B cell (primary cell): ENCODE data around the gene ASPRV1. TPM values are rescaled to one million over a fixed set of nuclear protein-coding genes. Genes with fewer than 3 reads are reported as not detected.

Experiments
- ATAC-seq: fragments of 200-7000 bp; cut with Tn5 transposase; one replicate; pipeline ENCODE4 v1.10.0; 2021; ENCODE audit warnings: low read depth, mild to moderate bottlenecking, moderate number of reproducible peaks, moderate library complexity
- CTCF ChIA-PET: fragments of 350-600 bp; sonication (Branson Sonifier 250); formaldehyde crosslinking; loops from one replicate; lab custom pipeline; 2021; ENCODE audit warnings: antibody characterized with exemption, inconsistent platforms; lab: Charles Lee
- POLR2A ChIA-PET: fragments of 350-600 bp; sonication (Branson Sonifier 250); formaldehyde crosslinking; loops from one replicate; lab custom pipeline; 2021; ENCODE audit warnings: antibody characterized with exemption; lab: Charles Lee
- DNase-seq: peaks from one replicate; pipeline ENCODE4 v3.0.0; 2013
- H2AFZ ChIP-seq: 2 replicates; pipeline ENCODE4 v1.6.1; 2012; ENCODE audit warnings: mild to moderate bottlenecking, low read depth, low read length; ENCODE audit not compliant: insufficient read depth, poor library complexity, severe bottlenecking
- H3K27ac ChIP-seq, 2 donors: 1 replicate in 1 of 2; 2 replicates in 1 of 2; pipeline ENCODE4 v1.5.1; 2012 to 2013; ENCODE audit warnings: low read length in 2 of 2, mild to moderate bottlenecking in 2 of 2, moderate library complexity in 1 of 2
- H3K27me3 ChIP-seq, 4 experiments: fragments of 200-600 bp in 1 of 4; sonication (generic) in 1 of 4; replicated peaks in 1 of 4; 1 replicate in 2 of 4; 2 replicates in 2 of 4; pipeline versions ENCODE4 v1.6.1 to v1.7.0; 2013 to 2016; ENCODE audit warnings: low read length in 3 of 4, mild to moderate bottlenecking in 2 of 4, mixed read lengths in 1 of 4, moderate library complexity in 1 of 4; ENCODE audit not compliant: insufficient read depth in 4 of 4, control insufficient read depth in 3 of 4; ENCODE audit errors: control extremely low read depth in 1 of 4
- H3K36me3 ChIP-seq, 2 experiments: replicated peaks in 1 of 2; 1 replicate in 1 of 2; 2 replicates in 1 of 2; pipeline versions ENCODE4 v1.6.1 to v1.7.1; 2013; ENCODE audit warnings: low read length in 1 of 2; ENCODE audit not compliant: insufficient read depth in 2 of 2, control insufficient read depth in 1 of 2; ENCODE audit errors: control extremely low read depth in 1 of 2, extremely low read depth in 1 of 2
- H3K4me1 ChIP-seq, 2 donors: fragments of 200-600 bp in 1 of 2; sonication (generic) in 1 of 2; 1 replicate in 1 of 2; 2 replicates in 1 of 2; pipeline versions ENCODE4 v1.5.1 to v1.6.1; 2013 to 2017; ENCODE audit warnings: low read length in 2 of 2; ENCODE audit not compliant: control insufficient read depth in 2 of 2, insufficient read depth in 2 of 2
- H3K4me2 ChIP-seq: replicated peaks from 2 replicates; pipeline ENCODE3; 2012; ENCODE audit warnings: mild to moderate bottlenecking, low read depth, low read length; ENCODE audit not compliant: poor library complexity, severe bottlenecking
- H3K4me3 ChIP-seq, 5 experiments: fragments of 200-600 bp in 1 of 5; sonication (generic) in 1 of 5; 1 replicate in 3 of 5; 2 replicates in 2 of 5; pipeline versions ENCODE4 v1.5.1 to v1.7.0; 2011 to 2016; ENCODE audit warnings: low read length in 4 of 5, mild to moderate bottlenecking in 4 of 5, low read depth in 2 of 5, control low read depth in 1 of 5, moderate library complexity in 1 of 5; ENCODE audit not compliant: insufficient read depth in 1 of 5; ENCODE audit errors: control extremely low read depth in 1 of 5, extremely low read depth in 1 of 5
- H3K79me2 ChIP-seq: fragments of 200-600 bp; sonication (generic); one replicate; pipeline ENCODE4 v1.6.0; 2016; ENCODE audit warnings: low read length; ENCODE audit not compliant: control insufficient read depth, insufficient read depth
- H3K9ac ChIP-seq: fragments of 200-600 bp; sonication (generic); 2 replicates; pipeline ENCODE4 v1.6.1; 2017; ENCODE audit warnings: mild to moderate bottlenecking, low read length, moderate library complexity
- H3K9me3 ChIP-seq, 3 donors: one replicate each; pipeline versions ENCODE4 v1.6.1 to v1.7.1; 2013; ENCODE audit warnings: low read length in 2 of 3; ENCODE audit not compliant: control insufficient read depth in 2 of 3, insufficient read depth in 1 of 3; ENCODE audit errors: control extremely low read depth in 1 of 3
- H4K20me1 ChIP-seq: 2 replicates; pipeline ENCODE4 v1.6.0; 2012; ENCODE audit warnings: mild to moderate bottlenecking, low read length; ENCODE audit not compliant: insufficient read depth, control insufficient read depth, poor library complexity, severe bottlenecking
- H3K27ac Mint-ChIP-seq: one replicate; pipeline ENCODE4 v1.8.0; 2021; ENCODE audit warnings: mixed read lengths
- H3K27me3 Mint-ChIP-seq: one replicate; pipeline ENCODE4 v1.8.0; 2021; ENCODE audit warnings: mixed read lengths
- H3K4me1 Mint-ChIP-seq: one replicate; pipeline ENCODE4 v1.8.0; 2021; ENCODE audit warnings: mixed read lengths
- H3K4me3 Mint-ChIP-seq: one replicate; pipeline ENCODE4 v1.8.0; 2021; ENCODE audit warnings: mixed read lengths
- H3K9me3 Mint-ChIP-seq: one replicate; pipeline ENCODE4 v1.8.0; 2022; ENCODE audit warnings: mixed read lengths; ENCODE audit not compliant: insufficient read depth
- CTCF ChIP-seq: fragments of 200-600 bp; IDR thresholded peaks from one replicate; pipeline ENCODE4 v1.8.0; 2022; ENCODE audit warnings: antibody characterized with exemption, mild to moderate bottlenecking
- EZH2 ChIP-seq: IDR thresholded peaks from 2 replicates; pipeline ENCODE4 v1.6.1; 2012; ENCODE audit warnings: borderline replicate concordance, low read depth, mild to moderate bottlenecking, moderate library complexity, low read length; ENCODE audit not compliant: insufficient read depth, poor library complexity, severe bottlenecking
- WGBS: methylation state at CpG from one replicate; pipeline ENCODE4 v1.1.5; 2013; ENCODE audit warnings: missing lambda C conversion rate; ENCODE audit not compliant: insufficient coverage; 5-methylcytosine and 5-hydroxymethylcytosine counted together
- intact Hi-C: fragments of 100-400 bp; cut with micrococcal nuclease; formaldehyde crosslinking; loops from one replicate; pipeline ENCODE4 v1.10.0; 2022
- polyA plus RNA-seq: library from polyadenylated mRNA; depleted of rRNA; stranded (reverse); fragments of >200 nt; gene quantifications from 2 replicates; pipeline ENCODE4 v1.2.3, GENCODE V29; 2012
- total RNA-seq, 2 donors: library from RNA; stranded (reverse); fragments of 120-200 nt in 1 of 2; gene quantifications; 1 replicate in 1 of 2; 2 replicates in 1 of 2; pipeline versions ENCODE4 v1.2.3 to v1.2.4, GENCODE V29; 2013 to 2022

The ASPRV1 gene
- total and polyA plus RNA-seq, 2 donors (not counting 1 experiment from before 2014, with no cell fraction given): 1.1 TPM

GRCh38 chr2:69923116-69923515 is 38.3 kb downstream of the ASPRV1 start:
- Histone ChIP-seq H3K4me2 (no peak overlapping the region), H3K27me3 (no peaks in the 10 kb centered on the region), H3K4me1 (peaks cover 0 to 7% of the 10 kb centered on the region in 2 donors), H3K79me2 (peaks cover 18% of the 10 kb centered on the region), H3K9me3 (no peaks in the 10 kb centered on the region), H3K36me3 (peaks cover 2 to 32% of the 10 kb centered on the region in 2 experiments), H2AFZ (no peak overlapping the region), H3K9ac (no peak overlapping the region), H3K4me3 (no peak overlapping the region), H4K20me1 (no peaks in the 10 kb centered on the region), H3K27ac (no peak overlapping the region)
- intact Hi-C loops: no loop called here
- ATAC-seq (no peak), DNase-seq (no peak)
- Mint-ChIP-seq H3K27ac (no peak overlapping the region), H3K4me3 (no peak overlapping the region), H3K27me3 (no peaks in the 10 kb centered on the region), H3K4me1 (peaks cover 7% of the 10 kb centered on the region), H3K9me3 (no peaks in the 10 kb centered on the region)
- ChIA-PET CTCF (interaction anchor here (0.7 to 1.2 kb wide), 2 partner anchors 10 to 417 kb away, joined by 3 read pairs; no protein-coding TSS in a partner anchor), POLR2A (no interaction called here)
- WGBS: 93% methylated on average over 3 of the region's 3 CpGs
- TF ChIP-seq EZH2: no peak

- ATAC-seq (no peak), DNase-seq (peak; percentile 52)
- Histone ChIP-seq H2AFZ (no peak overlapping the region), H3K4me3 (peak overlapping the region in 1 of 5 experiments; percentile 89), H3K27me3 (no peaks in the 10 kb centered on the region), H3K4me2 (peak overlapping the region; percentile 18), H3K4me1 (peaks cover 18% of the 10 kb centered on the region in 2 donors), H3K36me3 (peaks cover 1 to 21% of the 10 kb centered on the region in 2 experiments), H3K79me2 (peaks cover 27% of the 10 kb centered on the region), H3K9ac (no peak overlapping the region), H4K20me1 (no peaks in the 10 kb centered on the region), H3K27ac (peak overlapping the region in 1 of 2 donors; percentile 29), H3K9me3 (no peaks in the 10 kb centered on the region)
- Mint-ChIP-seq H3K4me1 (peaks cover 25% of the 10 kb centered on the region), H3K4me3 (peak overlapping the region; percentile 8), H3K27ac (no peak overlapping the region), H3K27me3 (no peaks in the 10 kb centered on the region), H3K9me3 (no peaks in the 10 kb centered on the region)
- TF ChIP-seq CTCF: no peak
- WGBS: 0% methylated on average over 1 of the region's 3 CpGs
- POLR2A ChIA-PET: no interaction called here
- CTCF ChIA-PET: interaction anchor here (0.6 to 2.1 kb wide), 3 partner anchors 153 to 254 kb away, joined by 3 to 5 read pairs (median 3); no protein-coding TSS in a partner anchor
- intact Hi-C loops: no loop called here
Observed at GRCh38 chr2:69918401-69918800, 43.0 kb downstream of the ASPRV1 start.
